ENCODE results near the gene CERCAM.

Gene CERCAM, protein sequence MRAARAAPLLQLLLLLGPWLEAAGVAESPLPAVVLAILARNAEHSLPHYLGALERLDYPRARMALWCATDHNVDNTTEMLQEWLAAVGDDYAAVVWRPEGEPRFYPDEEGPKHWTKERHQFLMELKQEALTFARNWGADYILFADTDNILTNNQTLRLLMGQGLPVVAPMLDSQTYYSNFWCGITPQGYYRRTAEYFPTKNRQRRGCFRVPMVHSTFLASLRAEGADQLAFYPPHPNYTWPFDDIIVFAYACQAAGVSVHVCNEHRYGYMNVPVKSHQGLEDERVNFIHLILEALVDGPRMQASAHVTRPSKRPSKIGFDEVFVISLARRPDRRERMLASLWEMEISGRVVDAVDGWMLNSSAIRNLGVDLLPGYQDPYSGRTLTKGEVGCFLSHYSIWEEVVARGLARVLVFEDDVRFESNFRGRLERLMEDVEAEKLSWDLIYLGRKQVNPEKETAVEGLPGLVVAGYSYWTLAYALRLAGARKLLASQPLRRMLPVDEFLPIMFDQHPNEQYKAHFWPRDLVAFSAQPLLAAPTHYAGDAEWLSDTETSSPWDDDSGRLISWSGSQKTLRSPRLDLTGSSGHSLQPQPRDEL

DNA sequence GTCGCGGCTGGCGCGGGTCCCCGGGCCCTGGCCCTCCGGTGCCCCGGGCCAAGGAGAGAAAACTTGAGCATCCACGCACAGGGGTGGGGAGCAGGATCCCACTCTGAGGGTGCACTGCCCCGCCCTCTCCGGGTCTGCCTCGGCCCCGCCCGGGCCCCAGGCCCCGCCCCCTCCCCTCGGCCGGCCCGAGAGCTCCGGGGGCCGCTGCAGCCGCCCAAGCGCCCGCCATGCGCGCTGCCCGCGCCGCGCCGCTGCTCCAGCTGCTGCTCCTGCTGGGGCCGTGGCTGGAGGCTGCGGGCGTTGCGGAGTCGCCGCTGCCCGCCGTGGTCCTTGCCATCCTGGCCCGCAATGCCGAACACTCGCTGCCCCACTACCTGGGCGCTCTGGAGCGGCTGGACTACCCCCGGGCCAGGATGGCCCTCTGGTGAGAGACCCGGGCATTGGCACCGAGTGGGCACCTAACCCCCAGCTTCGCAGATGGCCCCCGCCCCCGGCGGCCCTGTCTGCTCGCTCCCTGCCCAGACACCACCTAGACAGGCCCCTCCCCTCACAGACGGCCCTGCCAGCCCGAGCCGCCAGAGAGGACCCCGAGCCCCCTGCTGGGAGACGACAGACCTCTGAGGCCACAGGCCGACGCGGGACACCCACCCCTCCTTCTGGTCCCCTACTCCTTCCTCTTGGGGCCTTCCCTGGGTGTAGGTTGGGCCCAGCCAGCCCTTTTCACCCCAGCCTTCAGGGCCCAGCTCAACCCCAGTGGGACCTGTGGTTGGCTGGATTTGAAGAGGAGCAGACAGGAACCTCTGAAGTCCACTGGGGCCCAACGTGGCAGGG lies at the start of gene CERCAM:
CERCAM (plus strand) TSS at position 207 of the 831 bp plus-strand sequence; CDS start at position 228, 21 bp downstream.
- Histone ChIP-seq H3K4me1 (ENCODE audit: control insufficient read depth in 2 of 2, insufficient read depth in 2 of 2, low read length in 2 of 2) (peaks cover 12 to 14% of the 10 kb centered on the region in 2 donors), H3K27ac (ENCODE audit: low read depth in 2 of 2, low read length in 2 of 2) (peak within 1 kb of the TSS in 1 of 2 donors; percentile 58), H3K4me3 (ENCODE audit: low read length in 2 of 2) (peak within 1 kb of the TSS; percentile 60 to 64), H3K9me3 (ENCODE audit: control insufficient read depth in 2 of 2, low read length in 2 of 2) (no peaks in the 10 kb centered on the region), H3K27me3 (ENCODE audit: control insufficient read depth in 2 of 2, insufficient read depth in 2 of 2, low read length in 2 of 2) (peaks cover 16 to 23% of the 10 kb centered on the region in 2 donors), H3K36me3 (ENCODE audit: control insufficient read depth in 2 of 2, insufficient read depth in 2 of 2, low read length in 2 of 2) (no peaks in the 10 kb centered on the region), H3K9ac (ENCODE audit: low read depth in 1 of 2, low read length in 2 of 2) (peak within 1 kb of the TSS in 1 of 2 donors; percentile 58)

DNA sequence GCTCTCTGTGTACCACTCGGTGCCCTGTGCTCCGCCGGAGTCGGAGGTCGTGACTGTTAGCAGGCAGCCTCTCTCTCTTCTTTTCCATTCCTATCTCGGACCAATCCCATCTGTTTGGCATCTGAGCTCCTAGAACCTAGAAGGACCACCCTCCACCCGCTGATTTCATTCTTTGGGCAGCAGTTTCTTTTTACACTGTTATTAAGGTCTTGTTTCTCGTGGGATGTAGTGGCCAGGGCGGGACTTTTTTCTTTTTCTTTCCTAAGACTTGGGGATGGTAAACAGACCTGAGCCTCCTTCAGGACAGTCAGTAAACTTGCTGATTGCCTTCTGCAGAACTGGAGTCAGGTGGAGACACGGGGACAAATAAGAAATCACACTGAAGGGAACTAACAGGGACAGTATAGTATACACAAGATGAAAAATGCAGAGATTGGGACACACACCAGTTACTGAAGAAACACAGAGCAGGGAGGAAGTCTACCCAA lies 49.0 kb upstream of the CERCAM start:
- Histone ChIP-seq H3K9ac (ENCODE audit: low read depth in 1 of 2, low read length in 2 of 2) (peak overlapping the region; percentile 96 to 97), H3K27ac (ENCODE audit: low read depth in 2 of 2, low read length in 2 of 2) (peak overlapping the region; percentile 85 to 90), H3K36me3 (ENCODE audit: control insufficient read depth in 2 of 2, insufficient read depth in 2 of 2, low read length in 2 of 2) (peaks cover 0 to 15% of the 10 kb centered on the region in 2 donors), H3K4me1 (ENCODE audit: control insufficient read depth in 2 of 2, insufficient read depth in 2 of 2, low read length in 2 of 2) (peaks cover 15 to 18% of the 10 kb centered on the region in 2 donors), H3K9me3 (ENCODE audit: control insufficient read depth in 2 of 2, low read length in 2 of 2) (no peaks in the 10 kb centered on the region), H3K27me3 (ENCODE audit: control insufficient read depth in 2 of 2, insufficient read depth in 2 of 2, low read length in 2 of 2) (no peaks in the 10 kb centered on the region), H3K4me3 (ENCODE audit: low read length in 2 of 2) (peak overlapping the region; percentile 88 to 98)

DNA sequence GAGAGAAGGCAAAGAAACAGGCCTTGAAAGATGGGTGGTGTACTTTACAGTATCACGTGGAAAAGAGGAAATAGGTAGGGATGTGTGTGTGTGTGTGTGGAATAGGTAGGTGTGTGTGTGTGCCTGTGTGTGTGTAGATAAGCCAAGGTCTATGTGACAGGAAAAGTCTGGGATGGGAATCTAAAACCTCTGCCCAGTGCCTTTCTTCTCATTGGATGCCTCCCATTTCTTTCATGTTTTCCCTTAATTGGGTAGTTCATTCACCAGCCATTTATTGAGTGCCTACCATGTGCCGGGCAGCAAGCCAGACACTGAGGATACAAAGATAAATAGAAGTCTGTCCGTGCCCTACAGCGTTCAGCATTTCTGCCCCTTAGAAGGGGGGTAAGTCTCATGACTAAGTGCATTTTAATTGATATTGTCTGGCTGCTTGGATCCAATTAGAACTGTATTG lies 48.4 kb upstream of the CERCAM start:
- Histone ChIP-seq H3K4me3 (ENCODE audit: low read length in 2 of 2) (peak overlapping the region; percentile 88 to 98), H3K27me3 (ENCODE audit: control insufficient read depth in 2 of 2, insufficient read depth in 2 of 2, low read length in 2 of 2) (no peaks in the 10 kb centered on the region), H3K36me3 (ENCODE audit: control insufficient read depth in 2 of 2, insufficient read depth in 2 of 2, low read length in 2 of 2) (peaks cover 0 to 15% of the 10 kb centered on the region in 2 donors), H3K27ac (ENCODE audit: low read depth in 2 of 2, low read length in 2 of 2) (peak overlapping the region; percentile 85 to 90), H3K9ac (ENCODE audit: low read depth in 1 of 2, low read length in 2 of 2) (peak overlapping the region; percentile 96 to 97), H3K9me3 (ENCODE audit: control insufficient read depth in 2 of 2, low read length in 2 of 2) (no peaks in the 10 kb centered on the region), H3K4me1 (ENCODE audit: control insufficient read depth in 2 of 2, insufficient read depth in 2 of 2, low read length in 2 of 2) (peaks cover 15 to 18% of the 10 kb centered on the region in 2 donors)

DNA sequence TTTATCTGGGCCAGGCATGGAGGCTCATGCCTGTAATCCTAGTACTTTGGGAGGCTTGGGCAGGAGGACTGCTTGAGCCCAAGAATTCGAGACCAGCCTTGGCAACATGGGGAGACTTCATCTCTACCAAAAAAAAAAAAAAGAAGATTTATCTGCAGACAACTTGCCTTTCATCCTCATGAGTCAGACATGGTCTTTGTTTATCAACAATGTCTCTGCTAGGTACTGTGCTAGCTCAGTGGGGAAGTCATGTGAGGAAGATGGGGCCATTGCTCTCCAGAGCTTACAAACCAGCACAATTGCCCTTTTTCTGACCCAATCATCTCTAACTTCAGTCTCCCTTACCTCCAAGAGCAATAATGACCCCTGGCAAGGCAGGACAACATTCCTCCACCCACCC lies 47.9 kb upstream of the CERCAM start:
- peaks cover under 1 to 17% of the 10 kb centered on the region in 2 donors for H3K36me3 ChIP-seq (ENCODE audit: control insufficient read depth in 2 of 2, insufficient read depth in 2 of 2, low read length in 2 of 2)
- no peaks in the 10 kb centered on the region for H3K27me3 ChIP-seq (ENCODE audit: control insufficient read depth in 2 of 2, insufficient read depth in 2 of 2, low read length in 2 of 2)
- H3K9me3 ChIP-seq (ENCODE audit: control insufficient read depth in 2 of 2, low read length in 2 of 2), result no peaks in the 10 kb centered on the region
- H3K4me3 ChIP-seq (ENCODE audit: low read length in 2 of 2), result no peak overlapping the region
- no peak overlapping the region for H3K27ac ChIP-seq (ENCODE audit: low read depth in 2 of 2, low read length in 2 of 2)
- H3K9ac ChIP-seq (ENCODE audit: low read depth in 1 of 2, low read length in 2 of 2), result no peak overlapping the region
- peaks cover 15 to 18% of the 10 kb centered on the region in 2 donors for H3K4me1 ChIP-seq (ENCODE audit: control insufficient read depth in 2 of 2, insufficient read depth in 2 of 2, low read length in 2 of 2)

DNA sequence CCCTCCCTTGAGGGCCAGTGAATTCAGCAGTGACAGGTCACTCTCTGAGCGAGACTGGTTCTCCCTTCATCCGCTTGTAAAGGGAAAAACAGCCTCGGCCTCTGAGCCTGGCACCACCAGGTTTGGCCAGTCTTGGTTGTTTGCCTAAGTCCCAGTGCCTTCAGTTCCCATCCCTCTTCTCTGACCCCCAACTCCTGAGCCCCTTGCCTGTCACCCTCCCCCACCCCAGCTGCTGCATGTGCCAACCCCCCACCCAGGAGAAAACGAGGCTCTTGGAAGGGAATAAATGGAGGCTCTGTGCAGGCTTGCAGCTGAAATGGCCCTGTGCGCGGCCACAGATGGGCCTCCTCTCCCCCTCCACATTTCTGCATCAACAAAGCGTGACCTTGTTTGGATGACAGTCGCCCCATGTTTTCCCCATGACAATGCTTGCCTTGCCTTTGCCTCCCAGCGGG lies 46.4 kb upstream of the CERCAM start:
- Histone ChIP-seq H3K27ac (ENCODE audit: low read depth in 2 of 2, low read length in 2 of 2) (no peak overlapping the region), H3K4me1 (ENCODE audit: control insufficient read depth in 2 of 2, insufficient read depth in 2 of 2, low read length in 2 of 2) (peaks cover 15 to 18% of the 10 kb centered on the region in 2 donors), H3K4me3 (ENCODE audit: low read length in 2 of 2) (no peak overlapping the region), H3K27me3 (ENCODE audit: control insufficient read depth in 2 of 2, insufficient read depth in 2 of 2, low read length in 2 of 2) (no peaks in the 10 kb centered on the region), H3K9me3 (ENCODE audit: control insufficient read depth in 2 of 2, low read length in 2 of 2) (no peaks in the 10 kb centered on the region), H3K36me3 (ENCODE audit: control insufficient read depth in 2 of 2, insufficient read depth in 2 of 2, low read length in 2 of 2) (peaks cover 7 to 19% of the 10 kb centered on the region in 2 donors), H3K9ac (ENCODE audit: low read depth in 1 of 2, low read length in 2 of 2) (no peak overlapping the region)

DNA sequence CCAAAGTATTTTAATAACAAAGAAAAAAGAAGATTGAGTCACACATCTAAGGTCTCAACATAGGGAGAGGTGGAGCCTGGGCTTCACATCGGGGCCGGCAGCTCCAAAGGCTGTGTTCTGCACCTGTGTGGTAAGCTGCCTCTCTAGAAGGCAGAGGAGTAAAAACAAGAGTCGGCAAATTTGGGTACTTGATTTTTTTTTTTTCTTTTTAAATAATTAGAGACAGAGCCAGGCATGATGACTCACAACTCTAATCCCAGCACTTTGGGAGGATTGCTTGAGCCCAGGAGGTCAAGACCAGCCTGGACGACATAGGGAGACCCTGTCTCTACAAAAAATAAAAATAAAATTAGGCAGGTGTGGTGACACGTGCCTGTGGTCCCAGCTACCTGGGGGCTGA lies 44.8 kb upstream of the CERCAM start:
- H3K9ac ChIP-seq (ENCODE audit: low read depth in 1 of 2, low read length in 2 of 2), result no peak overlapping the region
- H3K36me3 ChIP-seq (ENCODE audit: control insufficient read depth in 2 of 2, insufficient read depth in 2 of 2, low read length in 2 of 2), result peaks cover 7 to 19% of the 10 kb centered on the region in 2 donors
- no peak overlapping the region for H3K27ac ChIP-seq (ENCODE audit: low read depth in 2 of 2, low read length in 2 of 2)
- no peak overlapping the region for H3K4me3 ChIP-seq (ENCODE audit: low read length in 2 of 2)
- peaks cover 11% of the 10 kb centered on the region in 2 donors for H3K4me1 ChIP-seq (ENCODE audit: control insufficient read depth in 2 of 2, insufficient read depth in 2 of 2, low read length in 2 of 2)
- H3K9me3 ChIP-seq (ENCODE audit: control insufficient read depth in 2 of 2, low read length in 2 of 2), result no peaks in the 10 kb centered on the region
- H3K27me3 ChIP-seq (ENCODE audit: control insufficient read depth in 2 of 2, insufficient read depth in 2 of 2, low read length in 2 of 2), result no peaks in the 10 kb centered on the region

DNA sequence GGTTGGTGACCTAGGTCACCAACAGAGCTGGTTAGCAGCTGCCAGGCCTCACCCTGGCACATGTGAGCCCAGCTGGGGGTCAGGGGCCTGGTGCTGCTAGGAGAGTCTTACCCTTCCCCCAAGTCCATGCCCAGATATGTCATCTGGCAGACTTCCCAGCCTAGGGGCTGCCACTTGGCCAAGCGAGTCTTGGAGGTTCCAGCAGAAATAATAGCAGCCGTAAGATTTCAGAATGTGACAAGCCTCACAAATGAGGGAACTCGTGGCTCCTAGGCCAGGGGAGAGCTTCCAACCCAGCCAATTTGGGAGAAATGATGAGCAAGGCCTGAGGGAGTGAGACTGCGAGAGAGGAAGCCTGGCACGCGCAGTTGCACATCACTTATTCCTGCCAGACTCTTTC lies 38.4 kb upstream of the CERCAM start:
- Histone ChIP-seq H3K27me3 (ENCODE audit: control insufficient read depth in 2 of 2, insufficient read depth in 2 of 2, low read length in 2 of 2) (no peaks in the 10 kb centered on the region), H3K9me3 (ENCODE audit: control insufficient read depth in 2 of 2, low read length in 2 of 2) (no peaks in the 10 kb centered on the region), H3K4me3 (ENCODE audit: low read length in 2 of 2) (no peak overlapping the region), H3K4me1 (ENCODE audit: control insufficient read depth in 2 of 2, insufficient read depth in 2 of 2, low read length in 2 of 2) (no peaks in the 10 kb centered on the region), H3K27ac (ENCODE audit: low read depth in 2 of 2, low read length in 2 of 2) (no peak overlapping the region), H3K36me3 (ENCODE audit: control insufficient read depth in 2 of 2, insufficient read depth in 2 of 2, low read length in 2 of 2) (peaks cover 17 to 40% of the 10 kb centered on the region in 2 donors), H3K9ac (ENCODE audit: low read depth in 1 of 2, low read length in 2 of 2) (no peak overlapping the region)

DNA sequence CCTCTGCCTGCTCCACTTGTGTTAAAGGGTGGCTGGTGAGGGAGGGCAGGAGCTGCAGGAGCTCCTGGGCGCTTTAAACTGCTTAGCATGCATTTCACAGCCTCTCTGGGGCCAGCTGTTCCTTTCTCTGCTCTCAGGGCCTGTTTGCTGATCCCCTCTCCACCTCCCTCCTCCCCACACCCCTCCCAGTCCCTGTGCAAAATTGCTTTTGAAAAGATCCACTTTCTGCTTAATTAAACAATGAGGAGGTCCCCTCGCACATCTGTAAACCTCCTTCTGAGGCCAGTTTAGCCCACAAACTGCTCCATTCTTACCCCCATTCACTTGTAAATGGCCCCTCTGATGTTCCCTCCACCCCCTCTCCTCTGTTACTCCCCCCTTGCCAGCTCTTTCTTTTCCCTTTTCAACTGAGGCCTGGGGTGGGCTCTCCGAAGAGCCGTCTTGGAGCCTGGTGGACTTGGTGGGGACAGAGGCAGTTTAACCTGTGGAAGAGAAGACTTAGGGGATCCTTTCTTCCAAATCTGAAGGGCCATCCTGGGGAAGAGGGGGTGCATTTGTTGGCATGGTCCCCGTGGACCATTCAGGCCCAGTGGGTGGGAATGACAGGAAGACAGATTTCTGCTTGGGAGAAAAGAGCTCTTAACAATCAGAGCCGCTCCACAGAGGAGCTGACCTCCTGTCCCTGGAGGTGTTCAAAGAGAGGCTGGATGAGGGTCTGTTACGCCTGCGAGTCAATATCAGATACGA lies 37.5 kb upstream of the CERCAM start:
- Histone ChIP-seq H3K9me3 (ENCODE audit: control insufficient read depth in 2 of 2, low read length in 2 of 2) (no peaks in the 10 kb centered on the region), H3K4me3 (ENCODE audit: low read length in 2 of 2) (no peak overlapping the region), H3K27ac (ENCODE audit: low read depth in 2 of 2, low read length in 2 of 2) (no peak overlapping the region), H3K9ac (ENCODE audit: low read depth in 1 of 2, low read length in 2 of 2) (no peak overlapping the region), H3K36me3 (ENCODE audit: control insufficient read depth in 2 of 2, insufficient read depth in 2 of 2, low read length in 2 of 2) (peaks cover 23 to 46% of the 10 kb centered on the region in 2 donors), H3K27me3 (ENCODE audit: control insufficient read depth in 2 of 2, insufficient read depth in 2 of 2, low read length in 2 of 2) (no peaks in the 10 kb centered on the region), H3K4me1 (ENCODE audit: control insufficient read depth in 2 of 2, insufficient read depth in 2 of 2, low read length in 2 of 2) (no peaks in the 10 kb centered on the region)

DNA sequence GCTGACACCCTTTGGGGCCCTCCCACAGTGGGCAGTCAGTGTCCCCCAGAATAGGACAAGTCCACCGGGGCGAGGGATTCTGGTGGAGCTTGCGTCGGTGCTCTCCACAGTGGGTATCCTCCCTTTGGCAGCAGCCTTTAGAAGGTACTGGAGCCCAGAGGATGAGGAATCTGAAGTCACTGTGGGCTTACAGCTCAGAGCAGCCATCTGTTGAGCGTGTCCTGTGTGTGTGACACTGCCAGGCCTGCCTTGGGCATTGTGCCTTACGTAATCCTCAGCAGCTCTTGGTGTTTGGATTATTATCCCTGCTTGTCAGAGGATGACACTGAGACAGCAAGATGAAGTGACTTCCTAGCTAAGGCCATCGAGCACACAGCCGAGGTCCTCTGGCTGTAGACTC lies 36.9 kb upstream of the CERCAM start:
- no peak overlapping the region for H3K4me3 ChIP-seq (ENCODE audit: low read length in 2 of 2)
- H3K27ac ChIP-seq (ENCODE audit: low read depth in 2 of 2, low read length in 2 of 2), result no peak overlapping the region
- H3K9ac ChIP-seq (ENCODE audit: low read depth in 1 of 2, low read length in 2 of 2), result no peak overlapping the region
- no peaks in the 10 kb centered on the region for H3K27me3 ChIP-seq (ENCODE audit: control insufficient read depth in 2 of 2, insufficient read depth in 2 of 2, low read length in 2 of 2)
- H3K36me3 ChIP-seq (ENCODE audit: control insufficient read depth in 2 of 2, insufficient read depth in 2 of 2, low read length in 2 of 2), result peaks cover 25 to 50% of the 10 kb centered on the region in 2 donors
- no peaks in the 10 kb centered on the region for H3K9me3 ChIP-seq (ENCODE audit: control insufficient read depth in 2 of 2, low read length in 2 of 2)
- no peaks in the 10 kb centered on the region for H3K4me1 ChIP-seq (ENCODE audit: control insufficient read depth in 2 of 2, insufficient read depth in 2 of 2, low read length in 2 of 2)

Data from mucosa of rectum (tissue), 2 donors.